ENCODE results near the gene ASGR1.

GRCh38 chr17:7222093-7222971, 43.2 kb upstream of the ASGR1 start:
- no peak for TF ChIP-seq CTCF (IDR thresholded peaks at IDR 0.05)
- no peak for TF ChIP-seq ZFX (IDR thresholded peaks at IDR 0.05; ENCODE audit: borderline replicate concordance)

Measured in 22Rv1 (cell line).